IMR-90 (cell line): Measurements from ENCODE around the gene CMTM5. TPM values are rescaled to one million over a fixed set of nuclear protein-coding genes. Genes with fewer than 3 reads are reported as not detected.

Experiments used
- ATAC-seq: fragments of 200-7000 bp; cut with Tn5 transposase; 2 replicates; pipeline ENCODE4 v1.9.1; 2020; ENCODE audit warnings: low read depth, mild to moderate bottlenecking, moderate library complexity
- BruUV-seq: library from RNA; stranded (reverse); fragments of 400-500 nt; replicated peaks from 2 replicates; lab custom pipeline; 2021; lab: Mats Ljungman, UMichigan
- CTCF ChIA-PET: fragments of 300-600 bp; formaldehyde crosslinking; extraction: SDS; loops from one replicate; lab custom pipeline; 2021; ENCODE audit warnings: antibody characterized with exemption; lab: Yijun Ruan, JAX
- POLR2A ChIA-PET: fragments of 300-600 bp; sonication (Branson Sonifier 250); formaldehyde crosslinking; loops from one replicate; lab custom pipeline; 2022; ENCODE audit warnings: antibody characterized with exemption; ENCODE audit not compliant: unreplicated experiment; lab: Charles Lee
- DNase-seq: peaks from one replicate; pipeline ENCODE4 v3.0.0; 2013
- H2AFZ ChIP-seq: replicated peaks from 2 replicates; pipeline ENCODE3; 2013; ENCODE audit warnings: low read length, mild to moderate bottlenecking; ENCODE audit not compliant: poor library complexity
- H2AK5ac ChIP-seq: 2 replicates; pipeline ENCODE4 v1.6.1; 2013; ENCODE audit warnings: low read depth, low read length, inconsistent platforms
- H2AK9ac ChIP-seq: replicated peaks from 2 replicates; pipeline ENCODE3; 2013; ENCODE audit warnings: mild to moderate bottlenecking, low read depth, low read length, moderate library complexity; ENCODE audit not compliant: poor library complexity
- H2BK120ac ChIP-seq: 2 replicates; pipeline ENCODE4 v1.6.1; 2013; ENCODE audit warnings: low read depth, low read length, inconsistent platforms
- H2BK15ac ChIP-seq: 3 replicates; pipeline ENCODE4 v1.6.1; 2013; ENCODE audit warnings: low read depth, low read length, inconsistent platforms
- H2BK20ac ChIP-seq: 2 replicates; pipeline ENCODE4 v1.6.1; 2013; ENCODE audit warnings: low read depth, mild to moderate bottlenecking, inconsistent platforms, low read length, moderate library complexity
- H2BK5ac ChIP-seq: 2 replicates; pipeline ENCODE4 v1.6.1; 2013; ENCODE audit warnings: mild to moderate bottlenecking, low read depth, low read length, inconsistent platforms; ENCODE audit not compliant: poor library complexity, severe bottlenecking
- H3K14ac ChIP-seq: replicated peaks from 2 replicates; pipeline ENCODE4 v1.6.1; 2013; ENCODE audit warnings: low read depth, low read length, inconsistent platforms
- H3K18ac ChIP-seq: 2 replicates; pipeline ENCODE4 v1.6.1; 2013; ENCODE audit warnings: low read depth, low read length, control low read depth
- H3K23ac ChIP-seq: 2 replicates; pipeline ENCODE4 v1.6.1; 2013; ENCODE audit warnings: low read depth, low read length, inconsistent platforms
- H3K27ac ChIP-seq: 2 replicates; pipeline ENCODE4 v1.5.1; 2013; ENCODE audit warnings: mild to moderate bottlenecking, control low read depth, low read length; ENCODE audit not compliant: insufficient read depth
- H3K27me3 ChIP-seq: 2 replicates; pipeline ENCODE4 v1.6.1; 2013; ENCODE audit warnings: low read length; ENCODE audit not compliant: control insufficient read depth, insufficient read depth
- H3K36me3 ChIP-seq: 2 replicates; pipeline ENCODE4 v1.6.1; 2013; ENCODE audit warnings: low read length, mixed read lengths; ENCODE audit not compliant: control insufficient read depth, insufficient read depth
- H3K4ac ChIP-seq: 2 replicates; pipeline ENCODE4 v1.6.1; 2013; ENCODE audit warnings: low read depth, low read length, inconsistent platforms
- H3K4me1 ChIP-seq: 2 replicates; pipeline ENCODE4 v1.6.1; 2013; ENCODE audit warnings: low read length, mixed read lengths; ENCODE audit not compliant: control insufficient read depth, insufficient read depth
- H3K4me2 ChIP-seq: 2 replicates; pipeline ENCODE4 v1.6.1; 2013; ENCODE audit warnings: low read depth, mild to moderate bottlenecking, control low read depth, low read length, moderate library complexity
- H3K4me3 ChIP-seq: 2 replicates; pipeline ENCODE4 v1.5.1; 2013; ENCODE audit warnings: low read depth, mild to moderate bottlenecking, control low read depth, low read length, moderate library complexity; ENCODE audit not compliant: insufficient read depth
- H3K56ac ChIP-seq: 2 replicates; pipeline ENCODE4 v1.6.1; 2013; ENCODE audit warnings: low read length, inconsistent platforms; ENCODE audit not compliant: insufficient read depth; ENCODE audit errors: extremely low read depth
- H3K79me1 ChIP-seq, 2 experiments: 2 replicates each; pipeline ENCODE4 v1.6.1; 2013; ENCODE audit warnings: low read length in 2 of 2, inconsistent platforms in 1 of 2, low read depth in 1 of 2
- H3K9ac ChIP-seq: 2 replicates; pipeline ENCODE4 v1.6.1; 2013; ENCODE audit warnings: low read depth, low read length, control low read depth
- H3K9me1 ChIP-seq: 2 replicates; pipeline ENCODE4 v1.6.1; 2013; ENCODE audit warnings: low read length, inconsistent platforms; ENCODE audit not compliant: insufficient read depth
- H3K9me3 ChIP-seq: 2 replicates; pipeline ENCODE4 v1.6.1; 2013; ENCODE audit warnings: low read length; ENCODE audit not compliant: control insufficient read depth, insufficient read depth
- H4K20me1 ChIP-seq: 2 replicates; pipeline ENCODE4 v1.6.1; 2013; ENCODE audit warnings: low read length, inconsistent platforms; ENCODE audit not compliant: insufficient read depth
- H4K5ac ChIP-seq: 2 replicates; pipeline ENCODE4 v1.6.1; 2013; ENCODE audit warnings: mild to moderate bottlenecking, low read depth, low read length, control low read depth
- H4K8ac ChIP-seq, 2 experiments: 2 replicates each; pipeline ENCODE4 v1.6.1; 2013; ENCODE audit warnings: low read depth in 2 of 2, low read length in 2 of 2, control low read depth in 1 of 2, inconsistent platforms in 1 of 2
- H4K91ac ChIP-seq: 2 replicates; pipeline ENCODE4 v1.6.1; 2013; ENCODE audit warnings: low read depth, low read length, inconsistent platforms; ENCODE audit not compliant: insufficient read depth
- CEBPB ChIP-seq: IDR thresholded peaks from 2 replicates; pipeline ENCODE4 v1.6.1; 2012; ENCODE audit warnings: low read depth, low read length, improper control_type of control experiment
- FOS ChIP-seq: fragments of 150-350 bp; IDR thresholded peaks from 2 replicates; pipeline ENCODE4 v1.6.1; 2016; ENCODE audit warnings: low read depth, low read length
- MAFK ChIP-seq: IDR thresholded peaks from 2 replicates; pipeline ENCODE4 v1.6.1; 2012; ENCODE audit warnings: low read depth, low read length, improper control_type of control experiment
- MAZ ChIP-seq: IDR thresholded peaks from 2 replicates; pipeline ENCODE4 v1.6.1; 2012; ENCODE audit warnings: low read depth, mild to moderate bottlenecking, low read length, improper control_type of control experiment, moderate library complexity, borderline replicate concordance
- MXI1 ChIP-seq: IDR thresholded peaks from 2 replicates; pipeline ENCODE4 v1.6.1; 2012; ENCODE audit warnings: low read depth, mild to moderate bottlenecking, low read length, moderate library complexity, borderline replicate concordance
- RCOR1 ChIP-seq: IDR thresholded peaks from 2 replicates; pipeline ENCODE4 v1.6.1; 2012; ENCODE audit warnings: mild to moderate bottlenecking, low read length, improper control_type of control experiment; ENCODE audit not compliant: insufficient replicate concordance
- RFX5 ChIP-seq: IDR thresholded peaks from 2 replicates; pipeline ENCODE4 v1.8.0; 2012; ENCODE audit warnings: low read depth, mild to moderate bottlenecking, low read length, moderate library complexity
- SMC3 ChIP-seq: fragments of 150-350 bp; IDR thresholded peaks from 2 replicates; pipeline ENCODE4 v1.6.1; 2016; ENCODE audit warnings: low read depth, mild to moderate bottlenecking, antibody characterized with exemption, low read length, moderate library complexity
- WGBS, 2 experiments: methylation state at CpG; one replicate each; pipeline versions ENCODE4 v1.1.5 to v1.1.7; 2013; ENCODE audit warnings: missing lambda C conversion rate in 2 of 2; ENCODE audit not compliant: insufficient read length in 1 of 2; ENCODE audit errors: extremely low coverage in 2 of 2; 5-methylcytosine and 5-hydroxymethylcytosine counted together
- dilution Hi-C: fragments of 300-500 bp; cut with HindIII; formaldehyde crosslinking; loops from one replicate; pipeline ENCODE4 v1.14.3; 2018; ENCODE audit warnings: low sequenced_read_pairs; ENCODE audit not compliant: unreplicated experiment
- in situ Hi-C: fragments of 300-500 bp; cut with MboI; formaldehyde crosslinking; loops from 3 replicates; pipeline ENCODE4 v1.14.3; 2019; ENCODE audit warnings: low sequenced_read_pairs, inconsistent platforms, mixed read lengths
- intact Hi-C: fragments of 100-400 bp; cut with micrococcal nuclease; formaldehyde crosslinking; loops from 2 replicates; pipeline ENCODE4 v1.10.0; 2022
- polyA plus RNA-seq, 3 experiments: library from polyadenylated mRNA; depleted of rRNA; stranded (reverse); fragments of >200 nt; gene quantifications; 2 replicates each; pipeline ENCODE4 v1.2.3, GENCODE V29; 2012; ENCODE audit warnings: low replicate concordance in 1 of 3
- total RNA-seq: library from RNA; depleted of rRNA; stranded (reverse); fragments of >200 nt; gene quantifications from 2 replicates; pipeline ENCODE4 v1.2.3, GENCODE V29; 2012
- TF ChIP-seq, protein P1 (sequence below): conservative IDR thresholded peaks from 2 replicates; pipeline ENCODE4 v1.5.1; 2012; ENCODE audit warnings: mild to moderate bottlenecking, low read depth, low read length, improper control_type of control experiment

Gene CMTM5
- total and polyA plus RNA-seq, 2 of the 4 experiments (the other 2 are of a cell fraction), result 0.07 TPM; not detected in 1

DNA sequence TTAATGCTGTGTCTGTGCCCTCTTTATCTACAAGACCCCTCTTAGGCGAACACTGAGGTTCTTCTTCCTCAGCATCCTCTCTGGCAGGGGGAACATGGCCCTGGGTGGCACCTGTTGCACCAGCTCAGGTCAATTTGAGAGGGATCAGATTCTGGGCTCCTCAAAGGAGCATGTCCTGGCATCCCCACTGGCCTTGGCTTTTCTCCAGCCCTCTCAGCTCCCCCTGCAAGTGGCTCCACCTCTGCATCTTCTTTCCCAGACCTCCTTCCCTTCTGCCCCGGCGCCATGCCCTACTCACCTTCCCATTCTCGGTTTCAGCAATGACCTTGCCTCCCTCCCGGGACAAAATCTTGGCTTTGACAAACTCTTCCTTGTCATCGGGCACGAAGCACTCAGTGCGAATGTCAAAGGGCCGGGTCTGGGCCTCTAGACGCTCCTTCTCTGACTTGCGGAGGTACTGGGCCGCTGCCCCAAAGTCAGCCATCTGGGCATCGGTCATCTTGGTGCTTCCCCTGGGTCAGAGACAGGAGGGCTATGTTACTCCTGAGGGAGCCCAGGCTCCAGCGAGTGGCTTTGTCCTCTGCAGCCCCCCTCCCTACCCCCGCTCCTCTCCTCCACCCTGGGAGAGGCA lies 30.0 kb downstream of the CMTM5 start:
- no peaks in the 10 kb centered on the region for H3K9me1 ChIP-seq
- H3K23ac ChIP-seq, result no peak overlapping the region
- H3K4me1 ChIP-seq, result no peaks in the 10 kb centered on the region
- no peak overlapping the region for H2BK120ac ChIP-seq
- no peaks in the 10 kb centered on the region for H3K36me3 ChIP-seq
- intact Hi-C loops (no loop called here), dilution Hi-C loops (no loop called here), in situ Hi-C loops (no loop called here)
- no peak overlapping the region for H3K4me2 ChIP-seq
- no peak overlapping the region for H4K91ac ChIP-seq
- no peak overlapping the region for H2BK20ac ChIP-seq
- no peak overlapping the region for H3K4me3 ChIP-seq
- no peak overlapping the region for H3K9ac ChIP-seq
- no peak overlapping the region for H3K56ac ChIP-seq
- H4K5ac ChIP-seq, result no peak overlapping the region
- H3K4ac ChIP-seq, result no peak overlapping the region
- POLR2A ChIA-PET, result no interaction called here
- peaks cover 56% of the 10 kb centered on the region for H3K27me3 ChIP-seq
- no peak overlapping the region for H2BK15ac ChIP-seq
- H2AFZ ChIP-seq, result no peak overlapping the region
- no peak for TF ChIP-seq MAFK
- TF ChIP-seq RCOR1, result no peak
- no peak for TF ChIP-seq MAZ
- TF ChIP-seq MXI1, result no peak
- no peak for TF ChIP-seq RFX5
- no peak for TF ChIP-seq FOS
- no peak for TF ChIP-seq CEBPB
- TF ChIP-seq SMC3, result no peak
- TF ChIP-seq, protein P1, sequence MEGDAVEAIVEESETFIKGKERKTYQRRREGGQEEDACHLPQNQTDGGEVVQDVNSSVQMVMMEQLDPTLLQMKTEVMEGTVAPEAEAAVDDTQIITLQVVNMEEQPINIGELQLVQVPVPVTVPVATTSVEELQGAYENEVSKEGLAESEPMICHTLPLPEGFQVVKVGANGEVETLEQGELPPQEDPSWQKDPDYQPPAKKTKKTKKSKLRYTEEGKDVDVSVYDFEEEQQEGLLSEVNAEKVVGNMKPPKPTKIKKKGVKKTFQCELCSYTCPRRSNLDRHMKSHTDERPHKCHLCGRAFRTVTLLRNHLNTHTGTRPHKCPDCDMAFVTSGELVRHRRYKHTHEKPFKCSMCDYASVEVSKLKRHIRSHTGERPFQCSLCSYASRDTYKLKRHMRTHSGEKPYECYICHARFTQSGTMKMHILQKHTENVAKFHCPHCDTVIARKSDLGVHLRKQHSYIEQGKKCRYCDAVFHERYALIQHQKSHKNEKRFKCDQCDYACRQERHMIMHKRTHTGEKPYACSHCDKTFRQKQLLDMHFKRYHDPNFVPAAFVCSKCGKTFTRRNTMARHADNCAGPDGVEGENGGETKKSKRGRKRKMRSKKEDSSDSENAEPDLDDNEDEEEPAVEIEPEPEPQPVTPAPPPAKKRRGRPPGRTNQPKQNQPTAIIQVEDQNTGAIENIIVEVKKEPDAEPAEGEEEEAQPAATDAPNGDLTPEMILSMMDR, result no peak
- H3K9me3 ChIP-seq, result no peaks in the 10 kb centered on the region
- H4K8ac ChIP-seq, result no peak overlapping the region
- no peak overlapping the region for H3K27ac ChIP-seq
- CTCF ChIA-PET, result no interaction called here
- no peak overlapping the region for H2AK5ac ChIP-seq
- H3K79me1 ChIP-seq, result no peaks in the 10 kb centered on the region
- H3K18ac ChIP-seq, result no peak overlapping the region
- H2BK5ac ChIP-seq, result no peak overlapping the region
- WGBS, 2 experiments, result 74% methylated on average over 11 of the region's 15 CpGs; no CpG with 5 or more reads in 1 of the 2 experiments
- H4K20me1 ChIP-seq, result no peaks in the 10 kb centered on the region
- DNase-seq, result no peak
- H3K14ac ChIP-seq, result no peak overlapping the region
- BruUV-seq, result no TSS peak
- H2AK9ac ChIP-seq, result no peak overlapping the region
- ATAC-seq, result no peak
